Immature natural killer cell (primary cell): ENCODE measurements around the gene SLC4A11. TPM values are rescaled to one million over a fixed set of nuclear protein-coding genes. Genes with fewer than 3 reads are reported as not detected.

Experiments
- DNase-seq, 3 donors: peaks; one replicate each; pipeline ENCODE4 v3.0.0; 2022; ENCODE audit warnings: mixed read lengths in 1 of 3
- H3K27ac Mint-ChIP-seq, 6 donors: one replicate each; pipeline ENCODE4 v1.8.0; 2020; ENCODE audit warnings: mixed read lengths in 6 of 6, mild to moderate bottlenecking in 5 of 6, inconsistent platforms in 4 of 6, moderate library complexity in 3 of 6
- H3K27me3 Mint-ChIP-seq, 3 donors: one replicate each; pipeline ENCODE4 v1.8.0; 2020 to 2021; ENCODE audit warnings: low read depth in 3 of 3, mild to moderate bottlenecking in 3 of 3, mixed read lengths in 3 of 3, moderate library complexity in 3 of 3, inconsistent platforms in 1 of 3
- H3K36me3 Mint-ChIP-seq, 3 donors: one replicate each; pipeline ENCODE4 v1.8.0; 2020; ENCODE audit warnings: mixed read lengths in 3 of 3, inconsistent platforms in 2 of 3, mild to moderate bottlenecking in 2 of 3
- H3K4me1 Mint-ChIP-seq, 2 donors: one replicate each; pipeline ENCODE4 v1.8.0; 2020; ENCODE audit warnings: inconsistent platforms in 2 of 2, mild to moderate bottlenecking in 2 of 2, mixed read lengths in 2 of 2, moderate library complexity in 1 of 2
- H3K4me3 Mint-ChIP-seq, 5 donors: one replicate each; pipeline ENCODE4 v1.8.0; 2020; ENCODE audit warnings: mild to moderate bottlenecking in 5 of 5, mixed read lengths in 5 of 5, inconsistent platforms in 3 of 5, moderate library complexity in 3 of 5
- H3K9me3 Mint-ChIP-seq, 6 donors: one replicate each; pipeline ENCODE4 v1.8.0; 2020; ENCODE audit warnings: mild to moderate bottlenecking in 6 of 6, mixed read lengths in 6 of 6, inconsistent platforms in 4 of 6, moderate library complexity in 3 of 6
- polyA plus RNA-seq, 3 donors: library from polyadenylated mRNA; unstranded; fragments of 300-500 nt; fragmentation: Illumina TruSeq; gene quantifications; one replicate each; pipeline ENCODE4 v1.2.3, GENCODE V29; 2021

SLC4A11 gene
- polyA plus RNA-seq, 3 donors from 2014 or later, result not detected

GRCh38 chr20:3229158-3229557 is 9.8 kb downstream of the SLC4A11 start:
- H3K36me3 Mint-ChIP-seq, result no peaks in the 10 kb centered on the region
- no peak for DNase-seq
- no peak overlapping the region for H3K27ac Mint-ChIP-seq
- no peak overlapping the region for H3K4me3 Mint-ChIP-seq
- H3K27me3 Mint-ChIP-seq, result peaks cover 0 to 2% (median 0%) of the 10 kb centered on the region in 3 donors
- no peaks in the 10 kb centered on the region for H3K9me3 Mint-ChIP-seq
- H3K4me1 Mint-ChIP-seq, result no peaks in the 10 kb centered on the region

- no peak for DNase-seq
- peaks cover 0 to 2% (median 0%) of the 10 kb centered on the region in 3 donors for H3K27me3 Mint-ChIP-seq
- H3K4me3 Mint-ChIP-seq, result no peak overlapping the region
- H3K36me3 Mint-ChIP-seq, result no peaks in the 10 kb centered on the region
- H3K9me3 Mint-ChIP-seq, result no peaks in the 10 kb centered on the region
- H3K4me1 Mint-ChIP-seq, result no peaks in the 10 kb centered on the region
- H3K27ac Mint-ChIP-seq, result no peak overlapping the region
These were observed 10.3 kb downstream of the SLC4A11 start for GRCh38 chr20:3228750-3229032.

- H3K4me1 Mint-ChIP-seq, result peaks cover 0 to under 1% of the 10 kb centered on the region in 2 donors
- DNase-seq, result no peak
- no peak overlapping the region for H3K4me3 Mint-ChIP-seq
- no peaks in the 10 kb centered on the region for H3K36me3 Mint-ChIP-seq
- H3K27ac Mint-ChIP-seq, result no peak overlapping the region
- no peaks in the 10 kb centered on the region for H3K9me3 Mint-ChIP-seq
- H3K27me3 Mint-ChIP-seq, result peaks cover 0 to 2% (median 2%) of the 10 kb centered on the region in 3 donors
These were observed 10.8 kb downstream of the SLC4A11 start for GRCh38 chr20:3227936-3228749.

GRCh38 chr20:3227506-3227905 is 11.5 kb downstream of the SLC4A11 start:
- no peak for DNase-seq
- peaks cover 0 to 4% of the 10 kb centered on the region in 2 donors for H3K4me1 Mint-ChIP-seq
- H3K4me3 Mint-ChIP-seq, result no peak overlapping the region
- no peaks in the 10 kb centered on the region for H3K9me3 Mint-ChIP-seq
- peaks cover 0 to 2% (median 2%) of the 10 kb centered on the region in 3 donors for H3K27me3 Mint-ChIP-seq
- no peaks in the 10 kb centered on the region for H3K36me3 Mint-ChIP-seq
- no peak overlapping the region for H3K27ac Mint-ChIP-seq

GRCh38 chr20:3226864-3227263 is 12.1 kb downstream of the SLC4A11 start:
- Mint-ChIP-seq H3K4me1 (peaks cover 0 to 4% of the 10 kb centered on the region in 2 donors), H3K27ac (no peak overlapping the region)

GRCh38 chr20:3226093-3226492 is 12.9 kb downstream of the SLC4A11 start:
- Mint-ChIP-seq H3K4me1 (peaks cover 0 to 4% of the 10 kb centered on the region in 2 donors), H3K36me3 (peaks cover 0 to 5% (median 4%) of the 10 kb centered on the region in 3 donors), H3K27ac (no peak overlapping the region), H3K4me3 (no peak overlapping the region), H3K27me3 (peaks cover 0 to 2% (median 0%) of the 10 kb centered on the region in 3 donors), H3K9me3 (no peaks in the 10 kb centered on the region)
- DNase-seq, result no peak

More at GRCh38 chr20:3226864-3227263, 12.1 kb downstream of the SLC4A11 start:
- no peak for DNase-seq
- Mint-ChIP-seq H3K4me3 (no peak overlapping the region), H3K9me3 (no peaks in the 10 kb centered on the region), H3K27me3 (peaks cover 0 to 2% (median 0%) of the 10 kb centered on the region in 3 donors), H3K36me3 (no peaks in the 10 kb centered on the region)

- peaks cover 0 to 4% of the 10 kb centered on the region in 2 donors for H3K4me1 Mint-ChIP-seq
- no peak overlapping the region for H3K27ac Mint-ChIP-seq
These were observed 14.1 kb downstream of the SLC4A11 start for GRCh38 chr20:3224681-3225421.

GRCh38 chr20:3223994-3224680 is 14.9 kb downstream of the SLC4A11 start:
- Mint-ChIP-seq H3K9me3 (no peaks in the 10 kb centered on the region), H3K27me3 (peaks cover 0 to 2% (median 0%) of the 10 kb centered on the region in 3 donors), H3K27ac (no peak overlapping the region), H3K4me3 (no peak overlapping the region), H3K4me1 (peaks cover 0 to 4% of the 10 kb centered on the region in 2 donors), H3K36me3 (peaks cover 0 to 11% (median 9%) of the 10 kb centered on the region in 3 donors)
- DNase-seq, result no peak

More at GRCh38 chr20:3224681-3225421, 14.1 kb downstream of the SLC4A11 start:
- no peaks in the 10 kb centered on the region for H3K9me3 Mint-ChIP-seq
- no peak overlapping the region for H3K4me3 Mint-ChIP-seq
- no peak for DNase-seq
- H3K36me3 Mint-ChIP-seq, result peaks cover 0 to 11% (median 9%) of the 10 kb centered on the region in 3 donors
- peaks cover 0 to 2% (median 0%) of the 10 kb centered on the region in 3 donors for H3K27me3 Mint-ChIP-seq

GRCh38 chr20:3223651-3223993 is 15.4 kb downstream of the SLC4A11 start:
- H3K4me1 Mint-ChIP-seq, result peaks cover 0 to 5% of the 10 kb centered on the region in 2 donors
- peaks cover 0 to 11% (median 9%) of the 10 kb centered on the region in 3 donors for H3K36me3 Mint-ChIP-seq
- no peak overlapping the region for H3K27ac Mint-ChIP-seq
- H3K9me3 Mint-ChIP-seq, result no peaks in the 10 kb centered on the region
- no peak overlapping the region for H3K4me3 Mint-ChIP-seq
- peaks cover 0 to 2% (median 0%) of the 10 kb centered on the region in 3 donors for H3K27me3 Mint-ChIP-seq
- no peak for DNase-seq

GRCh38 chr20:3222635-3223600 is 16.1 kb downstream of the SLC4A11 start:
- peaks cover 0 to 7% of the 10 kb centered on the region in 2 donors for H3K4me1 Mint-ChIP-seq
- H3K4me3 Mint-ChIP-seq, result no peak overlapping the region
- H3K36me3 Mint-ChIP-seq, result peaks cover 0 to 11% (median 9%) of the 10 kb centered on the region in 3 donors
- H3K27ac Mint-ChIP-seq, result no peak overlapping the region
- DNase-seq, result peak in 1 of 3 donors; percentile 6
- H3K27me3 Mint-ChIP-seq, result peaks cover 0 to 2% (median 0%) of the 10 kb centered on the region in 3 donors
- H3K9me3 Mint-ChIP-seq, result no peaks in the 10 kb centered on the region

GRCh38 chr20:3221398-3222226 is 17.4 kb downstream of the SLC4A11 start:
- Mint-ChIP-seq H3K4me3 (no peak overlapping the region), H3K36me3 (peaks cover 0 to 11% (median 9%) of the 10 kb centered on the region in 3 donors), H3K27ac (no peak overlapping the region), H3K27me3 (peaks cover 0 to 2% (median 0%) of the 10 kb centered on the region in 3 donors), H3K9me3 (no peaks in the 10 kb centered on the region), H3K4me1 (peaks cover 0 to 7% of the 10 kb centered on the region in 2 donors)
- no peak for DNase-seq

GRCh38 chr20:3218307-3218988 is 20.5 kb downstream of the SLC4A11 start:
- Mint-ChIP-seq H3K36me3 (peaks cover 3 to 17% (median 9%) of the 10 kb centered on the region in 3 donors), H3K27ac (no peak overlapping the region), H3K4me3 (no peak overlapping the region)

More at GRCh38 chr20:3218307-3218988, 20.5 kb downstream of the SLC4A11 start:
- H3K27me3 Mint-ChIP-seq, result peaks cover 0 to under 1% (median 0%) of the 10 kb centered on the region in 3 donors
- peaks cover 0 to 7% of the 10 kb centered on the region in 2 donors for H3K4me1 Mint-ChIP-seq
- DNase-seq, result peak; percentile 52 to 66 (median 64)
- no peaks in the 10 kb centered on the region for H3K9me3 Mint-ChIP-seq
